SHP77 (cell line): Measurements from ENCODE around the gene MTF1.
"Not testable (repeated sequence)": the region's sequence is repeated elsewhere in the genome, so short reads cannot be mapped to it uniquely, and the experiment has no call there.

ENCODE experiments used
- DNase-seq, 2 experiments: peaks; one replicate each; lab custom pipeline; 2025; lab: John Stamatoyannopoulos, UW

MTF1 gene

DNA sequence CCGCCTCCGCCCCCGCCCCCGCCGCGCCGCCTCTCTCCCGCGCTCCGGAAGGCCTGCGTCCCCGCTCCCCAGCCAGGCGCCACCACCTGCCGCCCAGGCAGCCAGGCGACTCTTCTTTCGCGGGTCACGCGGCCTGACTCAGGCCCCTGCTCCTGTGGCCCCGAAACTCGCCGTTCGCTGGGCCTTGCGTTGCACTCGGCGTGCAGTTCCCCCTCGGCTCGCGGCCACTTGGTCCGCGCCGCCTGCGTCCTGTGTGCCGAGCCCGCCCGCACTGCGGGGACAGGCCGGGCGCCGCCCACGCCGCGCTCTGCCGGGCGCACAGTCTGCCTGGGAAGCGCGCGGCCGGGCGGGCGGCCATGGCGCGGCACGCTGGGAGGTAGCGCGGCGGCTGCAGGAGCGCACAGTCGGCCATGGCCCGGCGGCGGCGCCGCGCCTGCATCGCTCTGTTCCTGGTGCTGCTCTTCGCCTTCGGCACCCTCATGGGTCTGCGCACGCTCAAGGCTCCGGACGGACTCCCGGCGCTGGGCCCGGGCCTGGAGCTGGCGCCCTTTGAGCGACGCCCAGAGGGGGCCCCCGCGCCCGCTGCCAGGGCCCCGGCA lies 65.5 kb downstream of the MTF1 start, which contains the start of gene MANEAL:
Gene MANEAL (plus strand): TSS at position 75 of the 599 bp plus-strand sequence. CDS start 336 bp downstream, at position 411.
- DNase-seq: peak in 1 of 2 experiments; percentile 62

DNA sequence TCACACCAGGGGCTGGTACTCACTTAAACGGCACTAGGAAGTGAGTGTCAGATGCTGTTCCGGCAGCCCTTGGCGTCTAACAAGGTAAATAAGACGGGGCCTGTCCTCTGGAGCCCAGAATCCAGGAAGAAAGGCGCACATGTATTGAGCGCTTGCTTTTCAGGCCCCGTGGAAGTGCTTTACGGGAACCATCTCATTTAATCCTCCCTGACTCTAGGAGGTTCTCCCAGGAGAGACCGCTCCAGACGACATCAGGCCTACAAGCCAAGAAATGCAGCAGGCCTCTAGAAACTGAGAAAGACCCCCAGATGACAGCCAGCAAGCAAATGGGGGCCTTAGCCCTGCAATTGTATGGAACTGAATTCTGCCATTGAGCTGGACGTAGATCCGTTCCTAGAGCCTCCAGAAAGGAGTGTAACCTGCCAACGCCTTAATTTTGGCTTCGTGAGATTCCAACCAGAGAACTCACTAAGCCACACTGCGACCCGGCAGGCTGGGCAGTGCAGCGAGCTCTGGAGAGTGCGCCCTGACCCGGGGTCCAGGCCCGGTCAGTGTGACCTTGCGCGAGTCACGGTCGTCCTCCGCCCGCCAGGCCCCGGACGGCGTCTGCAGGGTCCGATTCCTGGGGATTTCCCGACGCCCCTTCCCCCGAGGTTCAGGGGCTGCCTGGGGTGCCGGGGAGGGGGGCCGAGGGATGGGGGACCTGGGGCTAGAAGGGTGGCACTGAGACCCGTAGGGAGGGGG lies 66.3 kb downstream of the MTF1 start:
- no peak for DNase-seq

DNA sequence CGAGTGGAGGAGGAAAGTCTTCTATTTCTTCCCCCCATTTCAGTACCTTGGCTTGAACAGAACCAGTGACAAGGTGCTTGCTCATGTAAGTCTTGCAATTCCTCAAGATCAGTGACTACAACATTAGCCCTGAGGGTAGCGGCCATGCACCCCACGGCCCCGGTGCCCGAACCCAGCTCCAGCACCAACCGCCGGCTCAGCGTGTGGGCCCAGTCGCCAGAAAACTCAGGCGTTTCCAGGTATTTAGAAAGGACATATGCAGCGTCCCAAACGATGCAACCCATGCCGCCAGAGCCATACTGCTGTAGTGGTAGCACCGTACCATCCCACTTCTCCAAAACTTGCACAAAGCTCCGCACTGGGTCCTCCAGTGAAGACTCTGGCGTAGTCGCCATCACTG lies 76.9 kb downstream of the MTF1 start:
- no peak for DNase-seq

DNA sequence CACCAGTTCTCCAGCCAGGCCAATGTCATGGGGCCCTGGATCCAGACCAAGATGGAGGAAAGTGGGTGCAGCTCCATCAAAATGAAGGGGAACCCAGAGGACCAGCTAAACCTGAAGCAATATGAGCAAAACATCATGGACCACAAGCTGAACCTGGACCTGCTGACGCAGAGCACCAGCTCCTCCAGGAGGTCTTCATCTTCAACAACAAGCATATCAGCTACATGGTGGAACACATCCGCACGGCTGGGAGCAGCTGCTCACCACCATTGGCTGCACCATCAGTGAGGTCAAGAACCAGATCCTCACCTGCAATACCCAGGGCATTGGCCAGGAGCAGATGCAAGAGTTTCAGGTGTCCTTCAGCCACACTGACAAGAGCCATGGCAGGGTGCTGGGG lies 80.7 kb downstream of the MTF1 start:
- DNase-seq: no peak

DNA sequence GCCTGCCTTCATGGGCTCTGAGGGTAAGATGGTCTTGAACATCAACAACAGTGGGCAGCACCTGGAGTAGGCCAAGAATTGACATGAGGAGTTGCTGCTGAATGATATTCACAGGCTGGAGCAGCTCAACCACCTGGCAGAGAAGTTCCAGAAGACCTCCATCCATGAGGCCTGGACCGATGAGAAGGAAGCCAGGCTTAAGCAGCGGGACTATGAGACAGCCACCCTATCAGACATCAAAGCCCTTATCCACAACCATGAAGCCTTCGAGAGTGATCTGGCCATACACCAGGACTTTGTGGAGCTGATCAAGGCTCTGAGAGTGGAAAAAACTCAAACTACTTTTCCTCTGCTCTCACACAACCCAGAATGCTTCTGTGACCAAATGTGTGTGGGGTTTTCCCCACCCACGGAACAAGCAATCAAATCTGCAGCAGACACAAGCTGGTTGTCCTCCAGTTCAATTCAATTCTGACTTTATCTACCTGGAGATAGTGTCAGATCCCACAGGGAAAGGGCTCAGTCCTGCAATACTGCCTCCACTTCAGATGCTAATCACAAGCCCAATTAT lies 82.4 kb downstream of the MTF1 start:
- DNase-seq: no peak

DNA sequence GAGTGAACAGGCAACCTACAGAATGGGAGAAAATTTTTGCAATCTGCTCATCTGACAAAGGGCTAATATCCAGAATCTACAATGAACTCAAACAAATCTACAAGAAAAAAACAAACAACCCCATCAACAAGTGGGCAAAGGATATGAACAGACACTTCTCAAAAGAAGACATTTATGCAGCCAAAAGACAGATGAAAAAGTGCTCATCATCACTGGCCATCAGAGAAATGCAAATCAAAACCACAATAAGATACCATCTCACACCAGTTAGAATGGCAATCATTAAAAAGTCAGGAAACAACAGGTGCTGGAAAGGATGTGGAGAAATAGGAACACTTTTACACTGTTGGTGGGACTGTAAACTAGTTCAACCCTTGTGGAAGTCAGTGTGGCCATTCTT lies 88.0 kb downstream of the MTF1 start:
- not testable (repeated sequence) for DNase-seq

DNA sequence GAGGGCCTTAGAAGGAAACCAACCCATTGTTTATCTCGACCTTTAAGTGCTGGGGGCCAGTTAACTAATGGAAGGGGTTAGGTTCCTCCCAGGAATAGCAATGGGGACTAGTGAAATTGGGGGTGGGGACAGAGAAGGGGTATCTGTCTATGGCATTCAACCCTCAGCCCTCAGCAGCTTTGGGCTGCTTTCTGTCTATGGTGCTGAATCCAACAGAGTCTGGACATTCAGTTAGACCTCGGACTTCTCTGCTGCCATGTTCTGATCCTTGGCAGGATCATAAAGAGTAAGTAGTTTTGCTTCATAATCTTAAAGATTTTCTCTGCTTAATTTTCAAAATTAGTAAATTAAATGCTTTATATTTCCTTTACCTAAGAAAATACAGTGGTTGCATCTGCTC lies 91.9 kb downstream of the MTF1 start:
- DNase-seq: no peak

DNA sequence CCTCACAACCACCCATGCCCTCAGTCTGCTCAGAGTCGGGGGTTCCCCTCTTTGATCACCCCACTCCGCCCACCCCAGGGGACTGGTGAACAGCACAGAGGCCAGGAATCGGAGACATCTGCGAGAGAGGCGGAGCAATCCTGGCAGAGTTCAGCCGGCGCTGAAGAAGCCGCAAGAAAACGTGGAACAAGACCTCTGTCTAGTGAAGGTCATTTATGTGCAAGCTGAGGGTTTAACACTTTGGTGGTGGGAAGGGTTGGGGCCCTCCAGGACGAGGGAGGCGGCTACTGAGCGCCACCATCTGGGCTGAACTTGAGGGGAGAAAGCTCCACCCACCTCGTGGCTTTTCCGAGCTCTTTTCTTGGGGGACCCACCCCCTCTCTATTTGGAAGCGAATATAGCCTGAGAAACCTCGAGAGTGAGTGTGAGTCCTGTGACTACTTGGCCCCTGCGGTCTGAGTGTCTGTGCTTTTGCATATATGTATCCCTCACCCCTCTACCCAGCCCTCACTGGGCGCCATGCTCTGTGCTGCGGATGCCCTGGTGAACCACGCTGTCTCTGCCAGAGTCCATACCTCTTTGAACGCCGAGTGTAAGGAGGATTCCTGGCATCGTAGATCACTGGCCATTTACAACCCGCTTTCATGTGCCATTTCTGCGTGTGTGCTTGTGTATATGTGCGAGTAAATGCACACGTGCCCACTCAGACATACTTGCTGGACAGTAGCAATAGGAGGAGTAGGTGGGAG lies 93.3 kb downstream of the MTF1 start:
- DNase-seq: peak; percentile 33 to 48

DNA sequence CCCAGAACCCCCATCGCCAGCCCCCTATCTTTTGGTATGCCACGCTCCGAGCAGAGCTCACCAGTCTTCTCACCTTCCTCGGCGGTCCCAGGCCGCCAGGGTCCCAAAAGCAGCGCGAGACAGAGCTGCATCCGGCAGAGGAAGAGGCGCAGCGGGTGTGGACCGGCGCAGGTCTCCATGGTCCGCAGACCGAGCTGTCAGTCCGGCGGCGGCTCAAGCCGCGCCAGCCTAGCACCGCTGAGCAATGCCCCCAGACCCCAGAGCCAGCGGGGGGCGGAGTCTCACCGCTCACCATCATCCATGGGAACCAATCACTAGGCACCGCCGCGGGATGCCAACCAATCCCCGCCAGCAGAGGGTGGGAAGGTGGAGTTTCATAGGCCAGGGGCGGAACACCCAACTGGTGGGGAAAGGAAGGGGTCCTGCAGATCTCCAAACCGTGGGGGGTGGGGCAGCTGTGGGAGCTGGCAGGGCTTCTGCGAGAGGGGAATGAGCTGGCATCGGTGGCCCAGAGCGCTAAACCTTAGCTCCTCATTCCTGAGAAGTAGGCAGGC lies 94.4 kb downstream of the MTF1 start, which contains the start of gene EPHA10:
Gene EPHA10 (minus strand): TSS at position 233 of the 554 bp plus-strand sequence. CDS start 54 bp downstream, at position 179.
- peak; percentile 14 to 18 for DNase-seq

DNA sequence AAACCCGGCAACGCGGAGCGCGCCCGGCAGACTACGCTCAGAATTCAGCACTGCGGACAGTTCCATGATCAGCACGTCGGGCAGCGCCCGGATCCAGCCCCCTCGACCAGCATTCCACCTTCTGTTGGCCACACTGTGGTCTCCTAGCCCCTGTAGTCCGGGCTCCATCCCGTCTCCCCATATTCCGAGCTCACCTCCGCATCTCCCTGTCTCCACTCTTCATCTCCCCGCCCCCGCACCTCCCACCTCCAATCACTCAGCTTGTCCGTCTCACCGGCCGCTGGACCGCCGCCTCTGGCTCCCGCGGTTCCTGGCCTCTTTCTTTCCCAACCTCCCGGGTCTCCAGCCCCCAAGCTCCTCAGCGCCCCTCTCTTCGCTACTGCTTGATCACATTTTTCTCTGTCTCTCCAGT lies 95.0 kb downstream of the MTF1 start:
- no peak for DNase-seq

DNA sequence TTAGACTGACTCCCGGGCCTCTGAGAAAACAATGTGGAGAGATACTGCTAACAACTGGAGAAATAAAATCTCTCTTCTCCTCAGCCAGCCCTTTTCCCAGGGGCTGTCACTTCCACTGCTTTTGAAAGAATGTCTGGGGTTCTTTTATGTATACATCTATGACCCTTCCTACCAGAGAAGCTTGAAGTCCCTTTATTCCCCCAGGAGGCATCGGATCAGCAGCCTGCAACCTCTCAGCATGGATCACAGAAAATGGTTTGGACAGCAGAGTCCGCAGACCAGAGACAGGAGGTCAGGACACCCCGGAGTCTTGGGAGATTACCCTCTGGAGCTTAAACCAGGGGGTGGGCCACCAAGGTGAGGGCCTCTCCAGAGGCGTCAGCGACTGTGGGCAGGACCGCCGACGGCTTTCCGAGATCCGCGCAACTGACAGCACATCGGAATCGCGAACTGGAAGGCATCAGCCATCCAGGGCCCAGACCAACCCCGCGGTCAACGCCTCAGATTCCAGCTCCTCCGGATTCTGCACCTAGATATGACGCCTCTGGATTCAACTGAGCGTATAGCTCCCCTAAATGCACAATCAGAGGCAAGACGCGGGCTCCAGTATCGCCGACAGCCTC lies 95.5 kb downstream of the MTF1 start:
- DNase-seq: no peak

DNA sequence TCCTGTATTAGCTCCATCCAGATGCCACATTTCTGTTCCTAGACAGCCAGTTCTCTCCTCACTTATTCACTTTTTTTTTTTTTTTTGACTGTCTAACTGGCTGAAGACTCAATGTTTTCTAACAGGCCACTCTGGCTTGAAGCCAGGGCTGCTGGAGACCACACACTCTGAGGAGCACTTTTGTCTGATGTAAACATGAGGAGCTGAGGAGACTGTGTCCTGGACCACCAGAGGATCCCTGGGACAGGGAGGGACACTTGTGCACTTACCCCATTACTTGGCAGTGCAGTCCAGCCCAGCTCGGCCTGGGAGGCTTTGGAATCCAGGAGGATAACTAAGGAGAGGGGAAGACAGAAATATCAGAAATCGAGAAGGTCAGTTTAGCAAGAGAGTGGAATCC lies 96.9 kb downstream of the MTF1 start:
- no peak for DNase-seq

DNA sequence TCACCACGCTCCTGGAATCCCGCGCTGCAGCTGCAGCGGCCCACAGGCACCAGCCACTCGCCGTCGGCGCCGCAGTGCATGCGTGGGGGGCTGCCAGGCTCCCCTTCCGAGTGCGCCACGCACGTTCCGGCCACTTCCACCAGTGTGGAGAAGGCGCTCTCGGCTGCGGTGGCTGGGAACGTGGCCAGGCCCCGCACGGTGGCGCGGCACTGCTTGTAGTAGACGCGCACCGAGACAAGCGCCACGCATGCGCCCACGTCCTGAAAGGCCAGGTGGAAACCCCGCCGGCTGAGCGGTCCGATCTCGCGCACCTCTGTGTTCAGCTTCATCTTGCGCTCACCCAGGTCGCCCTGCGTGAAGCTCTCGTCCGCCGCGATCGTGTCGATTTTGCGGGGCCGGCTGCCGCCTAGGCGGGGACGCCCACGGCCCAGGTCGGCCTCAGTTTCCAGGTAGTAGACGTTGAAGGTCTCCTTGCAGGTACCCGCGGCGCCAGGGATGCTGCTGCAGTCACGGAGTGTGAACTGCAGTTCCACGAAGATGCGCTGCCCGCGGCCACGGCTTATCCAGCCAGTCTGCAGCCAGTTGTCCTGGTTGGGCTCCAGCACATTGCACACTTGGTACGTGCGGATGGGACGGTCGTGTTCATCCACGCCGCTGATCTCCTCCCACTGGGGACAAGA lies 97.8 kb downstream of the MTF1 start:
- no peak for DNase-seq
